Embryonic facial prominence (tissue), 1 donor: ENCODE data around the gene CYB5B.

Experiments
- DNase-seq: peaks from one replicate; pipeline ENCODE4 v3.0.0-alpha.2; 2016; ENCODE audit errors: extremely low spot score

The CYB5B gene

DNA sequence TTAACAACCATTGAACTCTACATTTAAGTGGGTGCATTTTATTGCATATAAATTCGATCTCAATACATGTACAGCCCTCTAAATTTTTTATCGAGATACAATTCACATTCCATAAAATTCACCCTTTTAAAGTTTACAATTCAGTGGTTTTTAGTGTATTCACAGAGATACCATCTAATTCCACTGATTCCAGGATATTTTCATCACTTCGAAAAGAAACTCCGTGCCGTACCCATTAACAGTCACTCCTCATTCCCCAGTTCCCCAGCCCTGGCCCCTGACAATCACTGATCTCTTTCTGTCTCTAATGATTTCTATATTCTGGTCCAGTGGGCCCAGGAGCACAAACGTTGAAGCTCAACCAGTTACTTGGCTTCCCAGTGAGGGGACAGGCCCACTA, 61.4 kb downstream of the CYB5B start:
- DNase-seq = no peak

- DNase-seq = no peak
Measured at GRCh38 chr16:69486272-69486671, 61.9 kb downstream of the CYB5B start.

GRCh38 chr16:69486724-69487123, 62.3 kb downstream of the CYB5B start:
- DNase-seq = no peak

DNA sequence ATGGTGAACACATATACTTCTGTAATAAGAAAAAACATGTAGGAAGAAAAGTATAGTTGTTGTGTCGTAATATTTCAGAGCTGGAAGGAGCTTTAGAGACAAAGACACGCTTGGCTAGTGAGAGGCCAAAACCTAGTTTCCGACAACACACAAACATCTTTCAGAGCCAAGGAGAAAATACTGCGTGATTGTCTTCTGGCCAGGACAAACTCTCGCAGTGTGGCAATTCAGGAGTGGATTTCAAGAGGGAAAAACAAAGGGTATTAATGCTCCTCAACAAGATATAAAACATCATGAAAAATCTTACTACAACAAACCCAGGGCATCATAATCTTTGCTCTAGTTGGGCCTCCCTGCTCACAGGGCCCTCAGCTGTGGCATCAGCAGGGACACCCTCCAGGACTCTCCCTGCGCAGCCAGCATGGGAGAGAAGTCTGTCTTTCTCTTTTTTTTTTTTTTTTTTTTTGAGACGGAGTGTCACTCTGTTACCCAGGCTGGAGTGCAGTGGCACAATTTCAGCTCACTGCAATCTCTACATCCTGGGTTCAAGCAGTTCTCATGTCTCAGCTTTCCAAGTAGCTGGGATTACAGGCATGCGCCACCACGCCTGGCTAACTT, 66.4 kb downstream of the CYB5B start:
- DNase-seq = no peak

DNA sequence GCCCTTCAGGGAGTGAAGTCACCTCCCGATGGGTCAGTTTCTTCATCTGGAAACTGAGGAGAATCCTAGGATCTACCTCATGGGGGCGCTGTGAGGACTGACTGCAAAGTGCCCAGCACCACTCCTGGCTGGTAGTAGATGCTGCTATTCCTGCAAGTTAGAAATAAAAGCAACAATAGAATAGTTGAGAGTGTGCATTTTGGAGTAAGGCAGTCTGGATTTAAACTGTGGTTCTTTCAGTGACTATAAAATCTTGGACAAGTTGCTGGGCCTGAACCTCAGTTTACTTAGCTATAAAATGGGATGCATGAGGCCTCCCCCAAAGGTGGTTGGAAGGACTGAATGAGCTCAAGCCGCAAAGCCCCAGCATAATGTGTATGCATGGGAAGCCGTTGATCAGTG, 70.6 kb downstream of the CYB5B start:
- no peak for DNase-seq

DNA sequence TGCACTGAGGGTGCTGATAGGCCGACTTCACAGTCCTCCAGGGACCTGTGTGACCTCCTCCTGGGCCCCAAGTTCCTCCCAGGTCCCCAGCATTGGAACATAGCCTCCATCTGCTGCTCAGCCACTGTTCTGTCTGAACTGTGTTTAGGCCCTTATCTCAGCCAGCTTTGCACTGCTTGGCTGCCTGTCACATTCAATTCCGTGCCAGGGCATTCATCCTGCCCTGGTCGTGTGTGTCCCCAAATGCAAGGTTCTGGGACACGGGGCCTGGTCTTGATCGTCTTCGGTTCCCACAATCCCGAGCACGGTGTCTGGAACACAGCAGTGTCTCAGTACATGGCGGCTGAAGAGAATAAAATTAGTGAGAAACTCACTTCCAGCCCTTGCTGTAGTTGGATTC, 71.4 kb downstream of the CYB5B start:
- DNase-seq = no peak

- DNase-seq = no peak
Measured at GRCh38 chr16:69496376-69496775, 72.0 kb downstream of the CYB5B start.

DNA sequence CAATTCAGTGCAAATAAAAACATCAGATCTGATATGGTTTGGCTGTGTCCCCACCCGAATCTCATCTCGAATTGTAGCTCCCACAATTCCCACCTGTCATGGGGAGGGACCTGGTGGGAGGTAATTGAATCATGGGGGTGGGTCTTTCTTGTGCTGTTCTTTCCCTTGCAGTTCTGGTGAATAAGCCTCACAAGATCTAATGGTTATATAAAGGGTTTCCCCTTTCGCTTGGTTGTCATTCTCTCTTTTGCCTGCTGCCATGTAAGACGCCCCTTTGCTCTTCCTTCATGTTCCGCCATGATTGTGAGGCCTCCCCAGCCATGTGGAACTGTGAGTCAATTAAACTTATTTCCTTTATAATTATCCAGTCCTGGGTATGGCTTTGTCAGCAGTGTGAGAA, 72.5 kb downstream of the CYB5B start:
- DNase-seq = no peak

GRCh38 chr16:69497876-69498596, 73.6 kb downstream of the CYB5B start:
- no peak for DNase-seq

DNA sequence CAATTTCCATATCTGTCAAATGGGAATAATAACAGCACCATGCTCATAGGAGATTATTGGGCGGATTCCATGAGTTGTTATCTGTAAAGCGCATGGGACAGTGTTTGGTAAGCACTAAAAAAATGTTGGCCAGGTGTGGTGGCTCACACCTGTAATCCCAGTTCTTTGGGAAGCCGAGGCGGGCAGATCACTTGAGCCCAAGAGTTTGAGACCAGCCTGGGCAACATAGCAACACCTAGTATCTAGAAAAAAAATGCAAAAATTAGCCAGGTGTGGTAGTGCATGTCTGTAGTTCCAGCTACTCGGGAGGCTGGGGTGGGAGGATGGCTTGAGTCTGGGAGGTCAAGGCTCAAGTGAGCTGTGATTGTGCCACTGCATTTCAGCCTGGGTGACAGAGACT, 74.5 kb downstream of the CYB5B start:
- no peak for DNase-seq

GRCh38 chr16:69499541-69500230, 75.3 kb downstream of the CYB5B start:
- no peak for DNase-seq

GRCh38 chr16:69500496-69500895, 76.1 kb downstream of the CYB5B start:
- DNase-seq = no peak

- DNase-seq = no peak
Measured at GRCh38 chr16:69501956-69502745, 77.7 kb downstream of the CYB5B start.

- no peak for DNase-seq
Measured at GRCh38 chr16:69503244-69503643, 78.8 kb downstream of the CYB5B start.

GRCh38 chr16:69508033-69508755, 83.8 kb downstream of the CYB5B start:
- DNase-seq = no peak

DNA sequence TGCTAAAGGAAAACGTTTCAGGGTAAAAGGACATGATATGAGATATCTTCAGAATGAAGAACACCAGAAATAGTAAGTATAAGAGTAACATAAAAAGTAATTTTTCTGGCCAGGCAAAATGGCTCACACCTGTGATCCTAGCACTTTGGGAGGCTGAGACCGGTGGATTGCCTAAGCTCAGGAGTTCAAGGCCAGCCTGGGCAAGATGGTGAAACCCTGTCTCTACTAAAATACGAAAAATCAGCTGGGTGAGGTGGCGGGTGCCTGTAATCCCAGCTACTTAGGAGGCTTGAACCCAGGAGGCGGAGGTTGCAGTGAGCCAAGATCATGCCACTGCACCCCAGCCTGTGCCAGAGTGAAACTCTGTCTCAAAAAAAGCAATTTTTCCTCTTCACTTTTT, 84.7 kb downstream of the CYB5B start:
- DNase-seq = no peak

GRCh38 chr16:69511651-69512050, 87.2 kb downstream of the CYB5B start:
- DNase-seq = no peak

GRCh38 chr16:69513180-69513966, 89.0 kb downstream of the CYB5B start:
- no peak for DNase-seq

GRCh38 chr16:69514356-69514755, 89.9 kb downstream of the CYB5B start:
- DNase-seq = no peak
